Fibroblast of the aortic adventitia (primary cell): Measurements from ENCODE around the gene LMAN1L. TPM values are rescaled to one million over a fixed set of nuclear protein-coding genes. Genes with fewer than 3 reads are reported as not detected.

Source experiments
- DNase-seq: peaks from one replicate; pipeline ENCODE4 v3.0.0-alpha.2; 2010; ENCODE audit warnings: low read depth
- H3K4me3 ChIP-seq: 2 replicates; pipeline ENCODE4 v1.5.1; 2011; ENCODE audit warnings: low read depth, mild to moderate bottlenecking, control low read depth, low read length, moderate library complexity
- CTCF ChIP-seq: IDR thresholded peaks from 2 replicates; pipeline ENCODE4 v1.5.1; 2011; ENCODE audit warnings: mild to moderate bottlenecking, low read length, control low read depth, inconsistent platforms; ENCODE audit not compliant: insufficient read depth
- total RNA-seq: library from RNA; depleted of rRNA; stranded (reverse); fragments of >200 nt; gene quantifications from 2 replicates; pipeline ENCODE4 v1.2.3, GENCODE V29; 2012; ENCODE audit warnings: low replicate concordance

LMAN1L gene
- total RNA-seq, 1 donor: not detected

GRCh38 chr15:74845581-74845980 is 32.9 kb downstream of the LMAN1L start:
- no peak for TF ChIP-seq CTCF
- no peak for DNase-seq

GRCh38 chr15:74847432-74847831 is 34.8 kb downstream of the LMAN1L start:
- no peak for TF ChIP-seq CTCF
- no peak for DNase-seq
- no peak overlapping the region for H3K4me3 ChIP-seq

More at GRCh38 chr15:74845581-74845980, 32.9 kb downstream of the LMAN1L start:
- H3K4me3 ChIP-seq: no peak overlapping the region

- H3K4me3 ChIP-seq: no peak overlapping the region
- DNase-seq: no peak
- TF ChIP-seq CTCF: no peak
Measured at GRCh38 chr15:74850393-74850792, 37.8 kb downstream of the LMAN1L start.

GRCh38 chr15:74851960-74852359 is 39.3 kb downstream of the LMAN1L start:
- H3K4me3 ChIP-seq: no peak overlapping the region
- no peak for TF ChIP-seq CTCF
- no peak for DNase-seq

- no peak for TF ChIP-seq CTCF
- no peak overlapping the region for H3K4me3 ChIP-seq
- no peak for DNase-seq
Measured at GRCh38 chr15:74854453-74855022, 41.9 kb downstream of the LMAN1L start.

GRCh38 chr15:74855857-74856256 is 43.2 kb downstream of the LMAN1L start:
- no peak overlapping the region for H3K4me3 ChIP-seq
- TF ChIP-seq CTCF: no peak
- no peak for DNase-seq

GRCh38 chr15:74856537-74856936 is 43.9 kb downstream of the LMAN1L start:
- no peak for DNase-seq
- no peak overlapping the region for H3K4me3 ChIP-seq
- TF ChIP-seq CTCF: no peak
